ENCODE data around the gene CMTM8.

GRCh38 chr3:32347343-32348125, 109.1 kb downstream of the CMTM8 start:
- TF ChIP-seq GATA2 (IDR thresholded peaks at IDR 0.05; ENCODE audit: low read depth, low read length) (no peak), GATA3 (IDR thresholded peaks at IDR 0.05; ENCODE audit: low read depth, low read length) (no peak)
